H1 (cell line): Measurements from ENCODE around the gene KCNS3. TPM values are rescaled to one million over a fixed set of nuclear protein-coding genes. Genes with fewer than 3 reads are reported as not detected.
A peak's percentile ranks its signal among the peaks of the same experiment; 100 is the strongest.

Experiments used
- CTCF ChIA-PET: fragments of 300-600 bp; sonication (Branson Sonifier 250); formaldehyde crosslinking; loops from one replicate; lab custom pipeline; 2021; ENCODE audit not compliant: partially characterized antibody; lab: Charles Lee
- POLR2A ChIA-PET: fragments of 300-600 bp; sonication (Branson Sonifier 250); formaldehyde crosslinking; loops from one replicate; lab custom pipeline; 2021; ENCODE audit warnings: inconsistent platforms; ENCODE audit not compliant: partially characterized antibody; lab: Charles Lee
- DNase-seq, 2 experiments: peaks; one replicate each; pipeline versions ENCODE4 v3.0.0 to v3.0.0-alpha.2; 2010 to 2022; ENCODE audit warnings: low spot score in 2 of 2, low read depth in 1 of 2, mixed read lengths in 1 of 2
- FAIRE-seq: peaks from 2 replicates; lab custom pipeline; 2011; peaks lifted over from hg19 to GRCh38; lab: Jason Lieb, UNC
- H2AFZ ChIP-seq: 2 replicates; pipeline ENCODE4 v1.8.1; 2012; ENCODE audit warnings: low read length, inconsistent platforms
- H2AK5ac ChIP-seq: 2 replicates; pipeline ENCODE4 v1.6.1; 2013; ENCODE audit warnings: low read depth, low read length
- H2BK120ac ChIP-seq: replicated peaks from 2 replicates; pipeline ENCODE3; 2013; ENCODE audit warnings: low read depth, low read length, inconsistent platforms
- H2BK12ac ChIP-seq: 2 replicates; pipeline ENCODE4 v1.6.1; 2013; ENCODE audit warnings: low read depth, low read length
- H2BK15ac ChIP-seq: 2 replicates; pipeline ENCODE4 v1.6.1; 2013; ENCODE audit warnings: low read length
- H2BK20ac ChIP-seq: 2 replicates; pipeline ENCODE4 v1.6.1; 2013; ENCODE audit warnings: low read length
- H2BK5ac ChIP-seq: 2 replicates; pipeline ENCODE4 v1.6.1; 2013; ENCODE audit warnings: low read depth, low read length
- H3K14ac ChIP-seq: 2 replicates; pipeline ENCODE4 v1.6.1; 2013; ENCODE audit warnings: inconsistent platforms; ENCODE audit not compliant: insufficient read length
- H3K18ac ChIP-seq: 2 replicates; pipeline ENCODE4 v1.6.1; 2013; ENCODE audit warnings: low read length; ENCODE audit errors: extremely low read depth
- H3K23ac ChIP-seq: 2 replicates; pipeline ENCODE4 v1.6.1; 2013; ENCODE audit warnings: inconsistent platforms; ENCODE audit not compliant: insufficient read length
- H3K23me2 ChIP-seq: 2 replicates; pipeline ENCODE4 v1.6.1; 2013; ENCODE audit warnings: low read depth, low read length
- H3K27ac ChIP-seq: 2 replicates; pipeline ENCODE4 v1.6.1; 2011; ENCODE audit warnings: low read depth, low read length, inconsistent platforms
- H3K27me3 ChIP-seq, 4 experiments: replicated peaks in 1 of 4; 1 replicate in 1 of 4; 2 replicates in 3 of 4; pipeline versions ENCODE4 v1.6.1 to v1.8.1; 2011 to 2013; ENCODE audit warnings: low read length in 3 of 4, mild to moderate bottlenecking in 3 of 4, inconsistent platforms in 2 of 4, mixed read lengths in 2 of 4, moderate library complexity in 1 of 4; ENCODE audit not compliant: control insufficient read depth in 3 of 4, insufficient read depth in 3 of 4; ENCODE audit errors: extremely low read depth in 1 of 4
- H3K36me3 ChIP-seq, 4 experiments: 2 replicates each; pipeline versions ENCODE4 v1.6.1 to v1.8.1; 2011 to 2013; ENCODE audit warnings: mild to moderate bottlenecking in 4 of 4, low read length in 3 of 4, moderate library complexity in 2 of 4, control low read depth in 1 of 4, inconsistent platforms in 1 of 4; ENCODE audit not compliant: insufficient read depth in 4 of 4, control insufficient read depth in 2 of 4
- H3K4ac ChIP-seq: replicated peaks from 2 replicates; pipeline ENCODE3; 2013; ENCODE audit warnings: low read length, low read depth, mixed read lengths, inconsistent platforms; ENCODE audit not compliant: insufficient read length
- H3K4me1 ChIP-seq, 4 experiments: replicated peaks in 1 of 4; 1 replicate in 1 of 4; 2 replicates in 3 of 4; pipeline versions ENCODE4 v1.6.1 to v1.8.1; 2011 to 2013; ENCODE audit warnings: low read length in 3 of 4, inconsistent platforms in 2 of 4, mixed read lengths in 1 of 4; ENCODE audit not compliant: insufficient read depth in 4 of 4, control insufficient read depth in 3 of 4
- H3K4me2 ChIP-seq, 2 experiments: 2 replicates each; pipeline versions ENCODE4 v1.6.1 to v1.8.1; 2011 to 2013; ENCODE audit warnings: low read depth in 2 of 2, low read length in 2 of 2, control low read depth in 1 of 2, inconsistent platforms in 1 of 2, mild to moderate bottlenecking in 1 of 2; ENCODE audit not compliant: insufficient read depth in 1 of 2
- H3K4me3 ChIP-seq, 4 experiments: fragments of 200-600, 300-600 bp in 1 of 4; sonication (generic), shearing (Covaris generic), sonication (Bioruptor Twin) in 1 of 4; 2 replicates each; pipeline versions ENCODE4 v1.5.1 to v1.8.1; 2011 to 2016; ENCODE audit warnings: low read length in 4 of 4, low read depth in 3 of 4, control low read depth in 2 of 4, inconsistent platforms in 2 of 4, mild to moderate bottlenecking in 2 of 4, mixed read lengths in 1 of 4, moderate library complexity in 1 of 4; ENCODE audit not compliant: insufficient read depth in 2 of 4; ENCODE audit errors: extremely low read depth in 1 of 4
- H3K56ac ChIP-seq: replicated peaks from 2 replicates; pipeline ENCODE3; 2013; ENCODE audit warnings: low read depth, mild to moderate bottlenecking, mixed read lengths, low read length, inconsistent platforms; ENCODE audit not compliant: insufficient read length
- H3K79me1 ChIP-seq: 2 replicates; pipeline ENCODE4 v1.6.1; 2013; ENCODE audit warnings: low read depth, low read length, control low read depth
- H3K79me2 ChIP-seq, 2 experiments: 2 replicates each; pipeline versions ENCODE4 v1.6.1 to v1.8.1; 2012 to 2013; ENCODE audit warnings: low read length in 2 of 2, mild to moderate bottlenecking in 2 of 2, inconsistent platforms in 1 of 2; ENCODE audit not compliant: insufficient read depth in 2 of 2, control insufficient read depth in 1 of 2
- H3K9ac ChIP-seq, 4 experiments: replicated peaks in 1 of 4; 1 replicate in 1 of 4; 2 replicates in 3 of 4; pipeline versions ENCODE4 v1.6.1 to v1.8.1; 2011 to 2013; ENCODE audit warnings: low read depth in 3 of 4, low read length in 3 of 4, control low read depth in 2 of 4, mild to moderate bottlenecking in 2 of 4, moderate library complexity in 2 of 4, inconsistent platforms in 1 of 4; ENCODE audit errors: extremely low read depth in 1 of 4
- H3K9me3 ChIP-seq, 2 experiments: 2 replicates each; pipeline versions ENCODE4 v1.6.1 to v1.8.1; 2012 to 2013; ENCODE audit warnings: mild to moderate bottlenecking in 2 of 2, moderate library complexity in 2 of 2, control low read depth in 1 of 2, inconsistent platforms in 1 of 2, low read depth in 1 of 2, low read length in 1 of 2, mixed read lengths in 1 of 2; ENCODE audit not compliant: insufficient read depth in 2 of 2
- H4K20me1 ChIP-seq, 2 experiments: replicated peaks in 1 of 2; 2 replicates each; pipeline versions ENCODE3 to v1.8.1; 2011 to 2013; ENCODE audit warnings: inconsistent platforms in 2 of 2, low read length in 2 of 2, mild to moderate bottlenecking in 1 of 2; ENCODE audit not compliant: insufficient read depth in 2 of 2, control insufficient read depth in 1 of 2
- H4K5ac ChIP-seq: 2 replicates; pipeline ENCODE4 v1.6.1; 2013; ENCODE audit warnings: low read length, low read depth, mixed read lengths, inconsistent platforms; ENCODE audit not compliant: insufficient read length
- H4K8ac ChIP-seq: 2 replicates; pipeline ENCODE4 v1.8.0; 2013; ENCODE audit warnings: mild to moderate bottlenecking, moderate library complexity, low read length, inconsistent platforms; ENCODE audit not compliant: insufficient read depth; ENCODE audit errors: extremely low read depth
- H4K91ac ChIP-seq: replicated peaks from 2 replicates; pipeline ENCODE3; 2013; ENCODE audit warnings: low read length, mixed read lengths, inconsistent platforms; ENCODE audit not compliant: insufficient read length
- ATF2 ChIP-seq: IDR thresholded peaks from 2 replicates; pipeline ENCODE4 v1.6.1; 2012; ENCODE audit warnings: low read length, inconsistent platforms
- ATF3 ChIP-seq: IDR thresholded peaks from 2 replicates; pipeline ENCODE4 v1.6.1; 2011; ENCODE audit warnings: low read depth, mild to moderate bottlenecking, low read length; ENCODE audit not compliant: insufficient read depth
- CBX8 ChIP-seq: fragments of 300-800, 300-1000 bp; sonication (generic); IDR thresholded peaks from 2 replicates; pipeline ENCODE4 v1.7.1; 2016; ENCODE audit warnings: low read depth, low read length, borderline replicate concordance
- KDM5A ChIP-seq: fragments of 200-600 bp; IDR thresholded peaks from 2 replicates; pipeline ENCODE4 v1.7.1; 2012; ENCODE audit warnings: mild to moderate bottlenecking, low read length, inconsistent platforms, mixed read lengths
- NANOG ChIP-seq: IDR thresholded peaks from 2 replicates; pipeline ENCODE4 v1.6.1; 2011; ENCODE audit warnings: low read length, low read depth, mild to moderate bottlenecking, inconsistent platforms; ENCODE audit not compliant: insufficient read depth, poor library complexity, severe bottlenecking
- RNF2 ChIP-seq: fragments of 200-900, 300-1000 bp; sonication (generic); IDR thresholded peaks from 2 replicates; pipeline ENCODE4 v1.7.1; 2016; ENCODE audit warnings: borderline replicate concordance, low read depth, mild to moderate bottlenecking, antibody characterized with exemption, low read length; ENCODE audit not compliant: poor library complexity, severe bottlenecking; ENCODE audit errors: missing control alignments
- TAF1 ChIP-seq: IDR thresholded peaks from 2 replicates; pipeline ENCODE4 v1.6.1; 2011; ENCODE audit warnings: mild to moderate bottlenecking, low read depth, low read length
- TEAD4 ChIP-seq: IDR thresholded peaks from 2 replicates; pipeline ENCODE4 v1.6.1; 2012; ENCODE audit warnings: low read depth, low read length, inconsistent platforms, mixed read lengths
- WGBS, 2 experiments: shearing (Covaris generic) in 1 of 2; methylation state at CpG; one replicate each; pipeline versions ENCODE4 v1.1.6 to v1.1.7; 2013 to 2015; ENCODE audit warnings: low lambda C conversion rate in 2 of 2, mixed read lengths in 2 of 2, inconsistent platforms in 1 of 2, low coverage in 1 of 2, missing lambda C conversion rate in 1 of 2; ENCODE audit not compliant: insufficient replicate concordance in 2 of 2, insufficient coverage in 1 of 2, insufficient read length in 1 of 2; ENCODE audit errors: extremely low coverage in 1 of 2, missing lambda C conversion rate in 1 of 2; 5-methylcytosine and 5-hydroxymethylcytosine counted together
- polyA plus RNA-seq, 7 experiments: library from polyadenylated mRNA; depleted of rRNA in 3 of 7; stranded (reverse) in 5 of 7; unstranded in 2 of 7; fragments of >200 nt in 5 of 7; fragments of 200-250 nt in 2 of 7; gene quantifications; 1 replicate in 5 of 7; 2 replicates in 1 of 7; 4 replicates in 1 of 7; pipeline versions ENCODE4 v1.2.1 to v1.2.3, GENCODE V29; 2011 to 2013; ENCODE audit warnings: missing spikeins in 2 of 7, mixed read lengths in 2 of 7
- total RNA-seq: library from RNA; stranded (reverse); fragmentation: NEBNext Ultra II Directional; extraction: Animal tissue kit (Norgen Biotek cat#: 25700); gene quantifications from 2 replicates; pipeline ENCODE4 v1.2.1, GENCODE V29; 2021

The KCNS3 gene
- total and polyA plus RNA-seq, 2 of the 8 experiments (the other 6 are each of a cell fraction or from before 2014, with no cell fraction given), result 22.7 to 23.0 TPM

GRCh38 chr2:17936599-17936998 lies 58.1 kb downstream of the KCNS3 start:
- no peaks in the 10 kb centered on the region for H3K79me2 ChIP-seq
- no peaks in the 10 kb centered on the region for H3K27me3 ChIP-seq
- H3K23ac ChIP-seq, result no peak overlapping the region
- no peak overlapping the region for H3K56ac ChIP-seq
- no peak overlapping the region for H2BK20ac ChIP-seq
- H4K91ac ChIP-seq, result no peak overlapping the region
- no peak overlapping the region for H2BK5ac ChIP-seq
- H3K4me3 ChIP-seq, result no peak overlapping the region
- FAIRE-seq, result no peak
- no peak overlapping the region for H2AFZ ChIP-seq
- DNase-seq, result no peak
- H3K4me1 ChIP-seq, result peaks cover 0 to 9% (median 4%) of the 10 kb centered on the region in 4 experiments; a peak in 2 of 7 replicates
- H3K9me3 ChIP-seq, result peaks cover 0 to 4% of the 10 kb centered on the region in 2 experiments; a peak in 1 of 4 replicates
- H3K27ac ChIP-seq, result no peak overlapping the region; the same call in 1 of the 2 replicates
- H3K4ac ChIP-seq, result no peak overlapping the region
- H2AK5ac ChIP-seq, result no peak overlapping the region
- no peaks in the 10 kb centered on the region for H4K20me1 ChIP-seq
- no peak overlapping the region for H4K5ac ChIP-seq
- WGBS, 2 experiments, result 80% methylated on average over 1 of the region's 1 CpG; no CpG with 5 or more reads in 1 of the 2 experiments
- ChIA-PET CTCF (interaction anchor here (1.0 to 2.0 kb wide), 2 partner anchors 57 to 85 kb away, joined by 7 read pairs; no protein-coding TSS in a partner anchor), POLR2A (interaction anchor here (0.6 kb wide), 1 partner anchor 91 kb away, joined by 3 read pairs; no protein-coding TSS in a partner anchor)
- H3K23me2 ChIP-seq, result no peaks in the 10 kb centered on the region
- H3K79me1 ChIP-seq, result no peaks in the 10 kb centered on the region
- H2BK15ac ChIP-seq, result no peak overlapping the region
- no peak overlapping the region for H4K8ac ChIP-seq
- H3K18ac ChIP-seq, result 0 out of 2 replicates have a peak overlapping the region, but pooled peaks have one; percentile 4
- H3K36me3 ChIP-seq, result peaks cover 0 to 8% (median 6%) of the 10 kb centered on the region in 4 experiments; a peak in 5 of 8 replicates
- H2BK12ac ChIP-seq, result no peak overlapping the region
- no peak overlapping the region for H2BK120ac ChIP-seq
- no peak overlapping the region for H3K4me2 ChIP-seq
- no peak overlapping the region for H3K14ac ChIP-seq
- no peak overlapping the region for H3K9ac ChIP-seq
- no peak for TF ChIP-seq TAF1
- TF ChIP-seq NANOG, result no peak
- TF ChIP-seq CBX8, result no peak
- no peak for TF ChIP-seq KDM5A
- no peak for TF ChIP-seq ATF2
- TF ChIP-seq RNF2, result no peak
- no peak for TF ChIP-seq TEAD4
- TF ChIP-seq ATF3, result no peak
